Measurements from ENCODE around the gene PSEN1. TPM values are rescaled to one million over a fixed set of nuclear protein-coding genes. Genes with fewer than 3 reads are reported as not detected.

The PSEN1 gene
- total and polyA plus RNA-seq, 2 of the 8 experiments (the other 6 are each of a cell fraction or from before 2014, with no cell fraction given), result 10.1 to 38.7 TPM

DNA sequence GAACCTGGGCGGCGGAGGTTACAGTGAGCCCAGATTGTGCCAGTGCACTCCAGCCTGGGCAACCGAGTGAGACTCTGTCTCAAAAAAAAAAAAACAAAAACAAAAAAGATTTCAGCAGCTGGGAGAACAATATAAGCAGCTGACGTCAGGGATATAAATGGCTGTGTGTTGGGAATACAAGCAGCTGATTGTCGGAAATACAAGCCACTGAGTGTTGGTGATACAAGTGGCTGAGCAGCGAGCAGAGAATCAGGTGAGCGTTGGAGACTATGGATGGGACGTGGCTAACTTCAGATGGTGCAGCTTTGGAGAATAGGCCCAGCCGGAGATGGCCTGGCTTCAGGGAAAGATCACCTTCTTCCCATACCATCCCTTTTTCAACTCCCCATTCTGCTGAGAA lies 32.0 kb downstream of the PSEN1 start:
- H3K9me3 ChIP-seq (ENCODE audit: insufficient read depth in 2 of 2, low read depth in 1 of 2, low read length in 1 of 2), result no peaks in the 10 kb centered on the region
- H3K14ac ChIP-seq (ENCODE audit: insufficient read length), result no peak overlapping the region
- TF ChIP-seq CBX5 (IDR thresholded peaks at IDR 0.05; ENCODE audit: low read depth, low read length) (no peak), GTF2F1 (IDR thresholded peaks at IDR 0.05; ENCODE audit: borderline replicate concordance, low read depth, low read length) (no peak), EGR1 (IDR thresholded peaks at IDR 0.05; ENCODE audit: borderline replicate concordance, low read depth, low read length) (no peak), BACH1 (IDR thresholded peaks at IDR 0.05; ENCODE audit: low read length) (no peak), TBP (IDR thresholded peaks at IDR 0.05; ENCODE audit: low read depth, low read length) (no peak), RXRA (IDR thresholded peaks at IDR 0.05; ENCODE audit: insufficient read depth, low read depth, low read length) (no peak), ASH2L (IDR thresholded peaks at IDR 0.05; ENCODE audit: low read length) (no peak), ZNF274 (IDR thresholded peaks at IDR 0.05; ENCODE audit: borderline replicate concordance, extremely low read depth, low read length) (no peak), KDM1A (IDR thresholded peaks at IDR 0.05; ENCODE audit: borderline replicate concordance, low read length) (no peak), CHD2 (IDR thresholded peaks at IDR 0.05; ENCODE audit: low read length) (no peak), RFX5 (IDR thresholded peaks at IDR 0.05; ENCODE audit: borderline replicate concordance, low read depth, low read length) (no peak), BRCA1 (IDR thresholded peaks at IDR 0.05; ENCODE audit: low read depth, low read length) (no peak)
- TF ChIP-seq, protein P1, sequence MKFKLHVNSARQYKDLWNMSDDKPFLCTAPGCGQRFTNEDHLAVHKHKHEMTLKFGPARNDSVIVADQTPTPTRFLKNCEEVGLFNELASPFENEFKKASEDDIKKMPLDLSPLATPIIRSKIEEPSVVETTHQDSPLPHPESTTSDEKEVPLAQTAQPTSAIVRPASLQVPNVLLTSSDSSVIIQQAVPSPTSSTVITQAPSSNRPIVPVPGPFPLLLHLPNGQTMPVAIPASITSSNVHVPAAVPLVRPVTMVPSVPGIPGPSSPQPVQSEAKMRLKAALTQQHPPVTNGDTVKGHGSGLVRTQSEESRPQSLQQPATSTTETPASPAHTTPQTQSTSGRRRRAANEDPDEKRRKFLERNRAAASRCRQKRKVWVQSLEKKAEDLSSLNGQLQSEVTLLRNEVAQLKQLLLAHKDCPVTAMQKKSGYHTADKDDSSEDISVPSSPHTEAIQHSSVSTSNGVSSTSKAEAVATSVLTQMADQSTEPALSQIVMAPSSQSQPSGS (IDR thresholded peaks at IDR 0.05; ENCODE audit: low read length), result no peak
- H3K79me2 ChIP-seq (ENCODE audit: control insufficient read depth in 1 of 2, insufficient read depth in 2 of 2, low read length in 2 of 2), result no peaks in the 10 kb centered on the region
- H2AFZ ChIP-seq (ENCODE audit: low read length), result no peak overlapping the region
- ChIA-PET CTCF (ENCODE audit: partially characterized antibody) (interaction anchor here (1.0 kb wide), 1 partner anchor 8 kb away, joined by 3 read pairs; no protein-coding TSS in a partner anchor), POLR2A (ENCODE audit: partially characterized antibody) (interaction anchor here (0.6 kb wide), 1 partner anchor 304 kb away, joined by 3 read pairs; no protein-coding TSS in a partner anchor)
- no peak overlapping the region for H3K23ac ChIP-seq (ENCODE audit: insufficient read length)
- FAIRE-seq, result no peak
- no peaks in the 10 kb centered on the region; the same call in 1 of the 2 replicates for H3K79me1 ChIP-seq (ENCODE audit: low read depth, low read length)
- no peak overlapping the region for H2BK12ac ChIP-seq (ENCODE audit: low read depth, low read length)
- H2BK15ac ChIP-seq (ENCODE audit: low read length), result no peak overlapping the region
- H2AK5ac ChIP-seq (ENCODE audit: low read depth, low read length), result no peak overlapping the region
- no peak overlapping the region for H2BK20ac ChIP-seq (ENCODE audit: low read length)
- H3K4me3 ChIP-seq (ENCODE audit: extremely low read depth in 1 of 4, insufficient read depth in 2 of 4, low read depth in 3 of 4, low read length in 4 of 4), result no peak overlapping the region
- H3K56ac ChIP-seq (replicated peaks; ENCODE audit: insufficient read length, low read depth, low read length), result no peak overlapping the region
- H3K4me1 ChIP-seq (replicated peaks in 1 of 4; ENCODE audit: control insufficient read depth in 3 of 4, insufficient read depth in 4 of 4, low read length in 3 of 4), result peaks cover 2 to 10% (median 6%) of the 10 kb centered on the region in 4 experiments; a peak in 6 of 7 replicates
- H3K23me2 ChIP-seq (ENCODE audit: low read depth, low read length), result no peaks in the 10 kb centered on the region
- no peak overlapping the region for H3K4ac ChIP-seq (replicated peaks; ENCODE audit: insufficient read length, low read depth, low read length)
- H3K9ac ChIP-seq (replicated peaks in 1 of 4; ENCODE audit: extremely low read depth in 1 of 4, low read depth in 3 of 4, low read length in 3 of 4), result no peak overlapping the region
- WGBS, 2 experiments (ENCODE audit: extremely low coverage in 1 of 2, insufficient coverage in 1 of 2, insufficient read length in 1 of 2, insufficient replicate concordance in 2 of 2, low coverage in 1 of 2, low lambda C conversion rate in 2 of 2, missing lambda C conversion rate in 1 of 2), result 94% methylated on average over 9 of the region's 9 CpGs; no CpG with 5 or more reads in 1 of the 2 experiments
- no peak overlapping the region for H4K5ac ChIP-seq (ENCODE audit: insufficient read length, low read depth, low read length)
- H3K27me3 ChIP-seq (replicated peaks in 1 of 4; ENCODE audit: control insufficient read depth in 3 of 4, extremely low read depth in 1 of 4, insufficient read depth in 3 of 4, low read length in 3 of 4), result no peaks in the 10 kb centered on the region
- H4K8ac ChIP-seq (ENCODE audit: extremely low read depth, insufficient read depth, low read length), result no peak overlapping the region
- peaks cover 4 to 6% of the 10 kb centered on the region in 2 experiments for H4K20me1 ChIP-seq (replicated peaks in 1 of 2; ENCODE audit: control insufficient read depth in 1 of 2, insufficient read depth in 2 of 2, low read length in 2 of 2)
- H4K91ac ChIP-seq (replicated peaks; ENCODE audit: insufficient read length, low read length), result no peak overlapping the region
- no peak overlapping the region for H3K4me2 ChIP-seq (ENCODE audit: insufficient read depth in 1 of 2, low read depth in 2 of 2, low read length in 2 of 2)
- DNase-seq (ENCODE audit: low read depth in 1 of 2, low spot score in 2 of 2), result no peak
- H3K36me3 ChIP-seq (ENCODE audit: control insufficient read depth in 2 of 4, insufficient read depth in 4 of 4, low read length in 3 of 4), result peaks cover 4 to 34% (median 14%) of the 10 kb centered on the region in 4 experiments; a peak in 5 of 8 replicates
- no peak overlapping the region for H3K18ac ChIP-seq (ENCODE audit: extremely low read depth, low read length)
- H2BK120ac ChIP-seq (replicated peaks; ENCODE audit: low read depth, low read length), result no peak overlapping the region
- no peak overlapping the region for H3K27ac ChIP-seq (ENCODE audit: low read depth, low read length)
- H2BK5ac ChIP-seq (ENCODE audit: low read depth, low read length), result no peak overlapping the region

Measured in H1 (cell line).